Activated naive CD8-positive, alpha-beta T cell treated with anti-CD3 and anti-CD28 coated beads, Interleukin-2, amount 50 U/mL, for 16 hours (primary cell): ENCODE measurements around the gene TEDC2.
A peak's percentile ranks its signal among the peaks of the same experiment; 100 is the strongest.

Experiments
- DNase-seq: peaks from one replicate; pipeline ENCODE4 v3.0.0-alpha.2; 2020; ENCODE audit warnings: low read depth, low spot score

Gene TEDC2

GRCh38 chr16:2466667-2467527 is 7.0 kb downstream of the TEDC2 start:
- no peak for DNase-seq

DNA sequence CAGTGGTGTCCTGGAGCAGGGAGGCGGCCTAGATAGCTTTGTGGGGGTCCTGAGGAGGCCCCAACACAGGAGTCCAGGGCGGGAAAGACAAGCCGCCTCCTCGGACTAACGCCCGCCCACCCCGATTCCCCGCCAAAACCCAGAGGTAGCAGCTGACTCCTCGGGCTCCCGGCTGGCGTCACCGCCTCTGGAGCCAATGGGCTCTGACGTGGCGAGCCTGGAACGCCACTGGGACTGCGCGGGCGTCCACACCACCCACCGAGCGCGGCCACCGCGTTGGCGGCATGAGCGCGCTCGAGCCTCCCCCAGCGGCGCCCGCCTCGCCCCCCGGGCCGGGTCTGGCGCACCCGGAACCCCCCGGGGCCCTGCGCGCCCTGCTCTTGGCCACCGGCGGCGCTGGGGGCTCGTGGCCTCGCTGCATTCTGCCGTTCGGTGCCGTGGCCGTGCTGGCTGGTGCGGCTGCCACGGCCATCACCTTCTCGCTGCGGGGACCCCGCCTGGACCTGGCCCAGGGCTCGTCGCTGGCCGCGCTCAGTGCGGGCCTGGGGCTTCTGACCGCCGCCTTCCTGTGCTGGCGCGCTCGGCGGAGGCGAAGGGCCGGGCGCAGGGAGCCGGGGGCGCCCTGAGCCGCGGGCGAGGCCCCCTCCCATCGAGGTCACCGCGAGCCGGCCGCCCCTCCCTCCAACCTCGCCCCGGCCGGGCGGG is 7.8 kb downstream of the TEDC2 start:
- DNase-seq: no peak

GRCh38 chr16:2468233-2468724 is 8.4 kb downstream of the TEDC2 start:
- DNase-seq: no peak

- DNase-seq: no peak
Observed at GRCh38 chr16:2468725-2469398, 9.0 kb downstream of the TEDC2 start.

DNA sequence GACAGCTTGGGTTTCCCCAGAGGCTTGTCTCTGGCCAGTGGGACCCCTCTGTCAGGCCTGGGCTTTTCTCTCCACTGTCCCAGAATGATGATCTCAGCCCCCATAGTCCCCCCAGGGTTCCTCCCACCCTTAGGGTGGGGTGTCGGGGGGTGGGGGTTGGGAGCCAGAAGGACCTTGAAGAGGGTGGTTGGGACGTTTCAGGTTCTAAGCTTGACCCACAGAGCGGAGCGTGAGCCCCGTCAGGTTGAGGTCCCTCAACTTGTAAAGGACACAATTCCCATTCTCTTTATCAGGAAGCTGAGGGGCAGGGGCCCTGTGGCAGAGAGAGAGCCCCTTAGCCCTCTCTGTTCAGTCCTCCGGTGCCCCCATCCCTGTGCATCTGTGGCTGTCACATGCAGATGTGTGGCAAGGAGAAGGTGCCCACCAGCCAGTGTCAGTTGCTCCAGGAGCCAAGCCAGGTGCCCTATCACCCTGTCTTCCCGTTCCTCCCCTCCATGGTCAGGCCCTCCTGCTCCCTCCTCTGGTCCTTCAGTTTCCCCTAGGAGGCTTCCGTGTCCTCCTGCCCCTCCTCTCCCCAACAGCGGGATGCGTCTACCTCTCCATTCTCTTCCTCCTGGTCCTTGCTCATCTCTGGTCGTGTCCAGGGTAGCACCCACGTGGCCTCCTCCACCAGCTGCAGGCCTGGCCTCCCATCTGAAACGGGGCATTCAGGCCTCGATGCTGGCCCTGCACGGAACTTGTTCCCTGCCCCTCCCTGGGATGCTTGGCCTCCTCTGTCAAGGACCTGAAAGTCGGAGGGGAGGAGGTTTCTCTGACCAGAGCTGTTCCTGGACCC is 9.7 kb downstream of the TEDC2 start:
- no peak for DNase-seq

GRCh38 chr16:2470234-2470601 is 10.3 kb downstream of the TEDC2 start:
- DNase-seq: no peak

DNA sequence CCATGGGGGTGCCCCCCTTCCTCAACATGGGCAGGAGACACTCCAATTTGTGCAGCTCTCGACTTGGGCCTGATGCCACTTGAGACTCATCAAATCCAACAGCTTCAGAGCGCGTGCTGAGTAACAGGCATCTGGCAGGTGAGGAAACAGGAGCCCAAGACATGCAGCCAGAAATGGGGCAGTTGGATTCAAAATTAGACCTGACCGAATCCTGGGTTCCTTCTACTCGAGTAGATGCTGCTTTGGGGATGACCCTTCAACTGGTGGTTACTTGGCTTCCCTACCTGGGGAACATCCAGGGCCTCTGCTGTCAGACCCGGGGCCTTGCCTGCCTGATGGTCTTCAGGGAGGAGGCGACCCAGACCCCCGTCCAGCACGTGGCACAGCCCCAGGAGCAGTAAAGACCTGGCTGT is 10.7 kb downstream of the TEDC2 start:
- DNase-seq: no peak

GRCh38 chr16:2471016-2471652 is 11.2 kb downstream of the TEDC2 start, which contains the start of gene NTN3:
Gene NTN3 (plus strand): TSS chr16:2471297. CDS start chr16:2471702, 405 bp downstream.
- DNase-seq: no peak

DNA sequence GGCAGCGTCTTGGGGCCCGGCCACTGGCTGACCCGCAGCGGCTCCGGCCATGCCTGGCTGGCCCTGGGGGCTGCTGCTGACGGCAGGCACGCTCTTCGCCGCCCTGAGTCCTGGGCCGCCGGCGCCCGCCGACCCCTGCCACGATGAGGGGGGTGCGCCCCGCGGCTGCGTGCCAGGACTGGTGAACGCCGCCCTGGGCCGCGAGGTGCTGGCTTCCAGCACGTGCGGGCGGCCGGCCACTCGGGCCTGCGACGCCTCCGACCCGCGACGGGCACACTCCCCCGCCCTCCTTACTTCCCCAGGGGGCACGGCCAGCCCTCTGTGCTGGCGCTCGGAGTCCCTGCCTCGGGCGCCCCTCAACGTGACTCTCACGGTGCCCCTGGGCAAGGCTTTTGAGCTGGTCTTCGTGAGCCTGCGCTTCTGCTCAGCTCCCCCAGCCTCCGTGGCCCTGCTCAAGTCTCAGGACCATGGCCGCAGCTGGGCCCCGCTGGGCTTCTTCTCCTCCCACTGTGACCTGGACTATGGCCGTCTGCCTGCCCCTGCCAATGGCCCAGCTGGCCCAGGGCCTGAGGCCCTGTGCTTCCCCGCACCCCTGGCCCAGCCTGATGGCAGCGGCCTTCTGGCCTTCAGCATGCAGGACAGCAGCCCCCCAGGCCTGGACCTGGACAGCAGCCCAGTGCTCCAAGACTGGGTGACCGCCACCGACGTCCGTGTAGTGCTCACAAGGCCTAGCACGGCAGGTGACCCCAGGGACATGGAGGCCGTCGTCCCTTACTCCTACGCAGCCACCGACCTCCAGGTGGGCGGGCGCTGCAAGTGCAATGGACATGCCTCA is 12.0 kb downstream of the TEDC2 start:
- no peak for DNase-seq

- no peak for DNase-seq
Observed at GRCh38 chr16:2472488-2472864, 12.6 kb downstream of the TEDC2 start.

GRCh38 chr16:2472885-2473445 is 13.1 kb downstream of the TEDC2 start:
- DNase-seq: no peak

- DNase-seq: no peak
Observed at GRCh38 chr16:2473446-2473926, 13.6 kb downstream of the TEDC2 start.

DNA sequence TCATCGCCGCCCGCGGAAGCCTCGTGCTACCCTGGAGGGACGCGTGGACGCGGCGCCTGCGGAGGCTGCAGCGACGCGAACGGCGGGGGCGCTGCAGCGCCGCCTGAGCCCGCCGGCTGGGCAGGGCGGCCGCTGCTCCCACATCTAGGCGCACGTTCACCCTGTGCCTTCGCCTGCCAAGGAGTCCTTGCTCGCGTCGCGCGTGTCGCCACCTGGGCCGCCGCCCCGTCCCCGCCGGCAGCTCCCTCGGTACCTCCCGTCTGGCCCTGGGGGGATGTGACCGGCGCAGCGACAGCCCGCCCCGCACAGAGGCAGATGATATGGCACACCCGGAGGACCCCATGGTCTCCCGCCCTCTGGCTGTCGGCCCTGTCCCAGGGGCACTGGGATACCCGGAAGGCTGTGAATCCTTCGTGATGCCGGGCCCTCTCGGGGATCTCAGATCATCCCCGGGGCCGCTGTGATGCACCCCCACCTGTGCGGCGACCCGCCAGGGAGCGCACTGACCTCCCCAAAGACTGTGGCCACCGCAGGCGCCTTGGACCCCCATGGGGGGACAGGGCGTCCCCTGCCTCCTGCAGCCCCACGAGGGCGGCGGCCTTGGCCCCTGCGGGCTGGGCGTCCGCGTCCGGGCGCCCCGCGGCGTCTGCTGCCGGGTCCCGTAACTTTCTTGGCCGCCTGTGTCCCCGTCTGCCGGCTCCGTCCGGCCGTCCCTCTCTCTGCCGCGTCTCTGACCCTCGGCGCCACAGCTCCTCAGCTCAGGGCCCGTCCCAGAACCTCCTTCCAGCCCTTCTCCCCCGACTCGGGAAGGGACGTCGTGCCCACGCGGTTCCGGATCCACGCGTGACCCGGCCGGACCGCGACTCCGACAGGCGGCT is 14.3 kb downstream of the TEDC2 start:
- no peak for DNase-seq

DNA sequence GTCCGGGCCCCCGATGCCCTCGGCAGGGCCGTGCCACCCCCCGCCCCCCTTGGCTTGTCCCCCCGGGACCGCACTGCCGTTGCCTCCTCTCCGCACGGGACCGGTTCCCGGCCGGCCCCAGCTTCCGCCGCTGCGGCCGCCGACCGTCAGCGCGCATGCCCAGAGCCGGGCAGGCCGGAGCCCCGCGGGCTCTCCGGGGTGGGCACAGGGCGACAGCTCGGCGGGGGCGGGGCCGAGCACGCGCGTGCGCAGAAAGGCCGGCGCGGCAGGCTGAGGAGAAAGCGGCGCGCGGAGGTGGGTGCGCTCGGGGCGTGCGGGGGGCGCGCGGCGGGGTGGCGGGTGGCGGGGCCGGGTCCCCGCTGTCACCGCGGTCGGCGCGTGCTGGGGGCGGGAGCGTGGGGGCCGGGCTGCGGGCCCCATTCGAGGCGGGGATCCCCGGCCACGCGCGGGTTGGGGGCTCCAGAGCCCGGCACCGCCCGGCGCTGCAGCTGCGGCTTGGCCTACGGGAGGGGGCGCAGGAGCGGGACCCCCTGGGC is 15.0 kb downstream of the TEDC2 start, which contains the start of gene TBC1D24:
Gene TBC1D24, plus strand, starts transcription at position 251 of the 536 bp plus-strand sequence. CDS start 21,022 bp downstream, outside the sequence.
- peak; percentile 61 for DNase-seq

DNA sequence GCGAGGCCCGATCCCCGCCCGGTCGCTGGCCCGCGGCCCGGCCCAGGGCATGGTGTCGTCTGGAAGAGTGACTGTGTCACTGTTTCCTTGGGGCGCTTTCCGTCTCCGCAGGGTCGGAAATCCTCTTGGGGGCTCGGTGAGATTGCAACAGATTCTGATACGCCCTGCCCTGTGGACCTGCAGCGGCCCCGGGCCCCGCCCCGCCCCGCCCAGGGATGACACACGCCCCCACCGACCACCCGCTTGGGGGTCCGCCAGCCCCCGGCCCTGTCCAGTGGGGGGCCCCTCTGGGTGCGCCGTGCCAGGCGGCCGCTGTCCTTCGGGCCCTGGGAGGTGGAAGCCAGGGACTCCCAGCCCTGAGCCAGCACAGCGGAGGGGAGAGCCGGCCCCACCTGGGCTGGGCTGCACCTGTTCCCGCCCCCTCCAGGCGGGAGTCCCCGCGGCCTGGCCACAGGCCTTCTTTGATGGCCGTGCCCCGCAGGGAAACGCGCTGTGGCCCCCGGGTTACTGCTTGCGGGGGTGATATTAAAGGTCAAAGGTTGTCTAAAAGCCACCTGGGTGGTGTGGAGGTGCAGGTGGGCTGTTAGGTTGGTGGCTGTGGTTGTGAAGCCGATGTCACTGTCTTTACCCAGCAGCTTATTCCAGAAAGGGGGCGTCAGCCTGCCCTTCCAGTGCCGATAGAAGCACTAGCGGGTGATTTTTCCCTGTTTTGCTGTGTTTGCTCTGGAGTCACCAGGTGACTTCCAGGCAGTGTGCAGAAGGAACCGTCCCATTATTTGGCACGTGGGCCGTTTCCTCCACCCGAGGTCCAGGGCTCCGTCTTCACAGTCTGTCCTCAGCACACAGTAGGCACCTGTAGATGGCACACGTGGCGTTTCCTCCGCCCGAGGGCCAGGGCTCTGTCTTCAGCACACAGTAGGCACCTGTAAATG is 15.8 kb downstream of the TEDC2 start:
- DNase-seq: no peak

GRCh38 chr16:2476345-2476720 is 16.4 kb downstream of the TEDC2 start:
- DNase-seq: no peak

- DNase-seq: no peak
Observed at GRCh38 chr16:2476741-2477140, 16.8 kb downstream of the TEDC2 start.
